Endothelial cell of umbilical vein (primary cell): ENCODE results near the gene SH3BGRL3.

Experiments used
- CTCF ChIP-seq, 2 donors: IDR thresholded peaks; 1 replicate in 1 of 2; 2 replicates in 1 of 2; pipeline ENCODE4 v1.5.1; 2011; ENCODE audit warnings: low read length in 2 of 2, mild to moderate bottlenecking in 2 of 2, moderate library complexity in 2 of 2, control low read depth in 1 of 2, inconsistent platforms in 1 of 2, low read depth in 1 of 2; ENCODE audit not compliant: insufficient read depth in 1 of 2; ENCODE audit errors: extremely low read depth in 1 of 2
- FOS ChIP-seq: IDR thresholded peaks from 2 replicates; pipeline ENCODE4 v1.6.1; 2011; ENCODE audit warnings: mild to moderate bottlenecking, low read length, moderate library complexity, borderline replicate concordance; ENCODE audit not compliant: insufficient read depth
- MAX ChIP-seq: IDR thresholded peaks from 2 replicates; pipeline ENCODE4 v1.6.1; 2011; ENCODE audit not compliant: insufficient read depth, insufficient read length
- POLR2A ChIP-seq: IDR thresholded peaks from 2 replicates; pipeline ENCODE4 v1.6.1; 2012; ENCODE audit warnings: low read depth, mild to moderate bottlenecking, control low read depth, low read length
- POLR2AphosphoS5 ChIP-seq: IDR thresholded peaks from 2 replicates; pipeline ENCODE4 v1.6.1; 2012; ENCODE audit warnings: low read depth, mild to moderate bottlenecking, control low read depth, low read length, moderate library complexity; ENCODE audit not compliant: insufficient read depth

DNA sequence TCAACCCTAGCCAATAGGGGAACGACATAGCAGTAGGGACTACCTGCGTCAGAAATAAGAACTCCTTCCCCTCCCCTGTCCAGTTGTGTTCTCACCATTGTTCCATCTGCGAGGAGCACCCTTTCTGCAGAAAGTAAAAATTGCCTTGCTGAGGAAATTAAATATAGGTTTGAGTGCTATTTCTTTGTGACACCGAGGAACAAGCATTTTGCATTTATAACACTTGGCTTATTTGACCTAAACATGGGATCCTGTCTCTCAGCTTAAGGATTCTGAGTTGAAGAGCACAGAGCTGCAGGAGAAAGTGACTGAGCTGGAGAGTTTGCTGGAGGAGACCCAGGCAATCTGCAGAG is 10.7 kb upstream of the SH3BGRL3 start:
- no peak for TF ChIP-seq CTCF (IDR thresholded peaks at IDR 0.05; ENCODE audit: extremely low read depth in 1 of 2, insufficient read depth in 1 of 2, low read depth in 1 of 2, low read length in 2 of 2)
- no peak for TF ChIP-seq MAX
- no peak for TF ChIP-seq POLR2A
- TF ChIP-seq POLR2AphosphoS5 = no peak
- TF ChIP-seq FOS = no peak
